BLaER1 (cell line): ENCODE data around the gene SERPINB4.
"Not testable (repeated sequence)": the region's sequence is repeated elsewhere in the genome, so short reads cannot be mapped to it uniquely, and the experiment has no call there.

ENCODE experiments used
- H3K27ac ChIP-seq: shearing (Covaris generic); formaldehyde crosslinking; 2 replicates; pipeline ENCODE4 v1.8.1; 2022
- H3K27me3 ChIP-seq: shearing (Covaris generic); formaldehyde crosslinking; 2 replicates; pipeline ENCODE4 v1.8.1; 2022
- H3K36me3 ChIP-seq: shearing (Covaris generic); formaldehyde crosslinking; 2 replicates; pipeline ENCODE4 v1.8.1; 2022
- H3K4me1 ChIP-seq: shearing (Covaris generic); formaldehyde crosslinking; 2 replicates; pipeline ENCODE4 v1.8.1; 2022
- H3K4me2 ChIP-seq: shearing (Covaris generic); formaldehyde crosslinking; 2 replicates; pipeline ENCODE4 v1.8.1; 2022
- H3K4me3 ChIP-seq: shearing (Covaris generic); formaldehyde crosslinking; 2 replicates; pipeline ENCODE4 v1.8.1; 2022
- H3K9ac ChIP-seq: shearing (Covaris generic); formaldehyde crosslinking; 2 replicates; pipeline ENCODE4 v1.8.1; 2022
- H3K9me3 ChIP-seq: shearing (Covaris generic); formaldehyde crosslinking; 2 replicates; pipeline ENCODE4 v1.8.1; 2022
- H4K20me1 ChIP-seq: shearing (Covaris generic); formaldehyde crosslinking; 2 replicates; pipeline ENCODE4 v1.8.1; 2022
- Cebpa-rat ChIP-seq: shearing (Covaris generic); IDR thresholded peaks from 2 replicates; pipeline ENCODE4 v1.8.1; 2022

The SERPINB4 gene

GRCh38 chr18:63676526-63677323 lies 32.7 kb upstream of the SERPINB4 start:
- Histone ChIP-seq H3K27me3 (no peaks in the 10 kb centered on the region), H3K4me2 (no peak overlapping the region), H3K4me1 (no peaks in the 10 kb centered on the region), H4K20me1 (no peaks in the 10 kb centered on the region), H3K27ac (no peak overlapping the region), H3K9ac (no peak overlapping the region), H3K36me3 (no peaks in the 10 kb centered on the region), H3K9me3 (no peaks in the 10 kb centered on the region), H3K4me3 (no peak overlapping the region)
- TF ChIP-seq Cebpa-rat = no peak

DNA sequence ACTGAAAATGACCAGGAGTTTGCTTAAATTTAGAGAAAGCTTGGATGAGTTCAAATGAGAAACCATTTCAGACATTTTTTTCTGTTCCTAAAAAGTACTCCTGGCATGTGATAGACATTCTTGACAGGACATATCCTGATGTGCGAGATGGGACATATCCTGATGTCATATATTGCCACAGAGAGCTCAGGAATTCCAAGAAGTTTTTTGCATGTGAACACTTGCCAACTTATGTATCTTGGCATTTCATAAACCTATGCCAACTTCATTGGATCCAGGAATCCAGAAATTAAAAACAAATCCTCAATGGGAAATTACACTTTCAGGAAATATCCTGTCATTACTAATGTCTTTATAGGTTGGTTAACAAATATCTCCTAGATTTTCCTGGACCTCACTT lies 20.5 kb upstream of the SERPINB4 start:
- H3K36me3 ChIP-seq = no peaks in the 10 kb centered on the region
- no peak overlapping the region for H3K9ac ChIP-seq
- H3K27me3 ChIP-seq = no peaks in the 10 kb centered on the region
- H4K20me1 ChIP-seq = no peaks in the 10 kb centered on the region
- H3K4me2 ChIP-seq = no peak overlapping the region
- TF ChIP-seq Cebpa-rat = no peak
- H3K4me1 ChIP-seq = no peaks in the 10 kb centered on the region
- H3K9me3 ChIP-seq = 0 out of 2 replicates have a peak, but pooled peaks cover 5% of the 10 kb centered on the region
- no peak overlapping the region for H3K27ac ChIP-seq
- H3K4me3 ChIP-seq = no peak overlapping the region

- not testable (repeated sequence) for H3K4me3 ChIP-seq, H3K4me2 ChIP-seq, H3K27ac ChIP-seq, H3K4me1 ChIP-seq, H3K36me3 ChIP-seq, H3K9me3 ChIP-seq, H3K9ac ChIP-seq, H3K27me3 ChIP-seq, H4K20me1 ChIP-seq
Observed at GRCh38 chr18:63661750-63662149, 17.7 kb upstream of the SERPINB4 start, which contains the start of gene SERPINB3. SERPINB3 (minus strand) TSS chr18:63661893; CDS start chr18:63661216, 677 bp downstream.

GRCh38 chr18:63658920-63659319 lies 14.9 kb upstream of the SERPINB4 start:
- not testable (repeated sequence) for H4K20me1 ChIP-seq, H3K36me3 ChIP-seq, H3K27ac ChIP-seq, H3K4me2 ChIP-seq, H3K4me3 ChIP-seq, H3K27me3 ChIP-seq, H3K9me3 ChIP-seq, H3K9ac ChIP-seq, H3K4me1 ChIP-seq

GRCh38 chr18:63650271-63650670 lies 6.2 kb upstream of the SERPINB4 start:
- not testable (repeated sequence) for H3K9me3 ChIP-seq, H3K9ac ChIP-seq, H3K4me2 ChIP-seq, H3K27ac ChIP-seq, H3K27me3 ChIP-seq, H4K20me1 ChIP-seq, H3K36me3 ChIP-seq, H3K4me1 ChIP-seq, H3K4me3 ChIP-seq

DNA sequence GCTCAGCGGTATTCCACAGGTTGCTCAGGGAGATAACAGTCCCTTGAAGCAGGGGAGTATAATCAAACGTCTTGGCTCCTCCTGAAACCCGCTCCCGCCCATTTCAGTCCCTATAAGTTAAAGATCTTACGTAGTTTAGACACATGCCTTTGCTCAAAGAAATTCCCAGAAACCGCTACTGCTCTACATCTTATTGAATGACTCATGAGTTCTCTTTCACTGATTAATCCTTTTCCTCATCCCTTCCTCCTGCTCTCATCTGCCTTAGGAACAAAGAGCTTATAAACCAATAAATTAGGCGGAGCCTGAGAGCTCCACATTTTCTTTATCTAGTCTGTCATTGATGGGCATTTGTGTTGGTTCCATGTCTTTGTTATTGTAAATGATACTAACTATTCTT lies 4.2 kb upstream of the SERPINB4 start:
- no peak overlapping the region for H3K4me2 ChIP-seq
- no peaks in the 10 kb centered on the region for H3K4me1 ChIP-seq
- no peaks in the 10 kb centered on the region for H3K9me3 ChIP-seq

GRCh38 chr18:63646936-63647335 lies 2.9 kb upstream of the SERPINB4 start:
- no peak overlapping the region for H3K4me2 ChIP-seq
- TF ChIP-seq Cebpa-rat = no peak
- H3K4me1 ChIP-seq = no peaks in the 10 kb centered on the region
- H4K20me1 ChIP-seq = no peaks in the 10 kb centered on the region
- H3K9me3 ChIP-seq = no peaks in the 10 kb centered on the region
- H3K36me3 ChIP-seq = no peaks in the 10 kb centered on the region
- no peak overlapping the region for H3K9ac ChIP-seq
- no peak overlapping the region for H3K27ac ChIP-seq
- no peak overlapping the region for H3K4me3 ChIP-seq
- H3K27me3 ChIP-seq = no peaks in the 10 kb centered on the region

More for the DNA sequence above, 4.2 kb upstream of the SERPINB4 start:
- no peaks in the 10 kb centered on the region for H3K36me3 ChIP-seq
- no peak for TF ChIP-seq Cebpa-rat
- H4K20me1 ChIP-seq = no peaks in the 10 kb centered on the region
- H3K27ac ChIP-seq = no peak overlapping the region
- H3K4me3 ChIP-seq = no peak overlapping the region
- no peak overlapping the region for H3K9ac ChIP-seq
- H3K27me3 ChIP-seq = no peaks in the 10 kb centered on the region

DNA sequence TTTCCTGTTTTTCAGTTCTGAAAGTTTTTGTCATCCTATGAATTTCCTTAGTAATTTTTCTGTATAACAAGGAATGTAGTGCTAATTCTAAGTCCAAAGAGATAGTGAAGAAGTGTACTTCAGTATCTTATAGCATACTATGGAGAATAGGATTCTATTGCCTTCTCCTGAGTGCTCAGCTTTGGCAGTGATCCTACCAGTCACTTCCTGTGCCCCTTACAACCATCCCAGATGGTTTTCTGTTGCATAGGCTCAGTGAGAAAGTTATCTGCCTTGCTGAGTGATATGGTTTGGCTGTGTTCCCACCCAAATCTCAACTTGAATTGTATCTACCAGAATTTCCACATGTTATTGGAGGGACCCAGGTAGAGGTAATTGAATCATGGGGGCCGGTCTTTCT lies 638 bp upstream of the SERPINB4 start:
- H3K9me3 ChIP-seq, H3K4me3 ChIP-seq: not testable (repeated sequence)

GRCh38 chr18:63642668-63643356 lies 1.2 kb downstream of the SERPINB4 start:
- H3K4me3 ChIP-seq, H3K4me2 ChIP-seq, H3K9ac ChIP-seq, H3K36me3 ChIP-seq, H3K4me1 ChIP-seq, H3K27me3 ChIP-seq, H4K20me1 ChIP-seq, H3K9me3 ChIP-seq, H3K27ac ChIP-seq: not testable (repeated sequence)

More for the DNA sequence above, 638 bp upstream of the SERPINB4 start:
- H3K27me3 ChIP-seq, H3K4me1 ChIP-seq, H3K9ac ChIP-seq, H3K36me3 ChIP-seq, H3K27ac ChIP-seq, H3K4me2 ChIP-seq, H4K20me1 ChIP-seq: not testable (repeated sequence)

DNA sequence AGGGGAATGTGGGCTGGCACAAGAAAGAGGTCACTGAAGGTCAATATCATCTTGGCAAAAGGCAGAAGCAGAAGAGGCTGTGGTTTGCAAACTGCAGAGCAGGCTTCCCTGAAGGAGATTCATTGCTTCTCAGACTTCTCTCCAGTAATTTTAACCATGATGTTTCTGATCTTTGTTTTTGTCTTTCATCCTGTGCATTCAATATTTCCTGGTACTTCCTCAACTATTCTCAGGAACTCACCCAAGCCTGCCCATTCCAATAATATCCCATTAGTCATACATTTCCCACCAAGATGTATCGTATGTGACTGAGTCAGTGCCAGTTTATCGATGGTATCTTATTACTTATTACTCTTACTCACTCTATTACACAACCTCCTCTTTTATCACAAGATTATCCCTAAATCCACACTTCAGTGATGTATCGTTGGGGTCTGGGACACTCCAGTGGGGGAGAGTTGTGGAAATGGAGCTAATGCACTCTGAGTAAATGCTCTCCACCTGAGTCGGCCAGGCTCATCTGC lies 2.8 kb downstream of the SERPINB4 start:
- not testable (repeated sequence) for H3K27ac ChIP-seq, H3K9me3 ChIP-seq, H3K4me3 ChIP-seq, H3K4me1 ChIP-seq, H3K36me3 ChIP-seq, H3K27me3 ChIP-seq, H3K9ac ChIP-seq, H4K20me1 ChIP-seq, H3K4me2 ChIP-seq
